GM18519 (cell line): Measurements from ENCODE around the gene IL20RB.
"Not testable (repeated sequence)": the region's sequence is repeated elsewhere in the genome, so short reads cannot be mapped to it uniquely, and the experiment has no call there.

ENCODE experiments used
- ATAC-seq: cut with Tn5 transposase; IDR thresholded peaks from one replicate; pipeline ENCODE4 v1.9.1; 2021; ENCODE audit warnings: mild to moderate bottlenecking, moderate library complexity; ENCODE audit not compliant: unreplicated experiment, low FRiP score

The IL20RB gene

GRCh38 chr3:136942803-136943202 is 15.0 kb upstream of the IL20RB start:
- ATAC-seq: no peak

GRCh38 chr3:136943436-136943835 is 14.3 kb upstream of the IL20RB start:
- ATAC-seq: no peak

- no peak for ATAC-seq
Measured at GRCh38 chr3:136946978-136947377, 10.8 kb upstream of the IL20RB start.

- no peak for ATAC-seq
Measured at GRCh38 chr3:136947477-136947876, 10.3 kb upstream of the IL20RB start.

- ATAC-seq: no peak
Measured at GRCh38 chr3:136949146-136949545, 8.6 kb upstream of the IL20RB start.

- ATAC-seq: no peak
Measured at GRCh38 chr3:136949708-136950107, 8.1 kb upstream of the IL20RB start.

- ATAC-seq: no peak
Measured at GRCh38 chr3:136950623-136951022, 7.2 kb upstream of the IL20RB start.

- no peak for ATAC-seq
Measured at GRCh38 chr3:136952292-136952691, 5.5 kb upstream of the IL20RB start.

- ATAC-seq: no peak
Measured at GRCh38 chr3:136954251-136954650, 3.5 kb upstream of the IL20RB start.

- ATAC-seq: no peak
Measured at GRCh38 chr3:136954980-136955780, 2.6 kb upstream of the IL20RB start.

GRCh38 chr3:136955813-136956212 is 2.0 kb upstream of the IL20RB start:
- ATAC-seq: no peak

- ATAC-seq: no peak
Measured at GRCh38 chr3:136956971-136957370, 812 bp upstream of the IL20RB start.

- no peak for ATAC-seq
Measured at GRCh38 chr3:136958939-136959338, 1.2 kb downstream of the IL20RB start.

- ATAC-seq: no peak
Measured at GRCh38 chr3:136959599-136959998, 1.8 kb downstream of the IL20RB start.

GRCh38 chr3:136960838-136961836 is 3.4 kb downstream of the IL20RB start:
- no peak for ATAC-seq

- no peak for ATAC-seq
Measured at GRCh38 chr3:136962927-136963326, 5.1 kb downstream of the IL20RB start.

- not testable (repeated sequence) for ATAC-seq
Measured at GRCh38 chr3:136969539-136969938, 11.8 kb downstream of the IL20RB start.

GRCh38 chr3:136973352-136973751 is 15.6 kb downstream of the IL20RB start:
- ATAC-seq: no peak

- ATAC-seq: no peak
Measured at GRCh38 chr3:136974670-136975069, 16.9 kb downstream of the IL20RB start.

- no peak for ATAC-seq
Measured at GRCh38 chr3:136979204-136979603, 21.4 kb downstream of the IL20RB start.

- no peak for ATAC-seq
Measured at GRCh38 chr3:136979684-136980083, 21.9 kb downstream of the IL20RB start.
